GM21367 (cell line): ENCODE results near the gene NFIB.

Experiments used
- ATAC-seq: cut with Tn5 transposase; IDR thresholded peaks from one replicate; pipeline ENCODE4 v1.9.1; 2021; ENCODE audit not compliant: unreplicated experiment

Gene NFIB

GRCh38 chr9:14281136-14281795 is 32.7 kb downstream of the NFIB start:
- no peak for ATAC-seq

- ATAC-seq = no peak
Measured at GRCh38 chr9:14279671-14280070, 34.3 kb downstream of the NFIB start.

- no peak for ATAC-seq
Measured at GRCh38 chr9:14278291-14278721, 35.6 kb downstream of the NFIB start.

- ATAC-seq = no peak
Measured at GRCh38 chr9:14277761-14278160, 36.2 kb downstream of the NFIB start.

DNA sequence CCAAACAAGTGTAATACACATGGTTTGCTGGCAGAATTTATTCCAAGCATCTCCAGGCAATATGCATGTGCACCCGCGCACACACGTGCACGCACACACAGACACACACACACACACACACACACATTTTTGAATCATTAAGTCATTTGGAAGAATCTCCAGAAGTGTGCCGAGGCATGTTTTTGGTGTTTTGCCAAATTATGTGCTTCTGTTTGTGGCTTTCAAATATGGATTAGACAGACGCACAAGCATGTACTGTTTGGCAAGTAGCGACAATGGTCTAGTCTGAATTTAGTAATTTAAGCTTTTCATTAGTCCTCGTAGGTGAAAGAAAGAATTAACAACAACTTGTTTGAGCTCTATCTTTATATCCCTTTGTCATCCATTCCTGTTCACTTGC is 36.7 kb downstream of the NFIB start:
- ATAC-seq = no peak

- no peak for ATAC-seq
Measured at GRCh38 chr9:14275331-14275730, 38.6 kb downstream of the NFIB start.

- ATAC-seq = no peak
Measured at GRCh38 chr9:14273696-14274121, 40.2 kb downstream of the NFIB start.

- ATAC-seq = no peak
Measured at GRCh38 chr9:14272927-14273528, 40.9 kb downstream of the NFIB start.

DNA sequence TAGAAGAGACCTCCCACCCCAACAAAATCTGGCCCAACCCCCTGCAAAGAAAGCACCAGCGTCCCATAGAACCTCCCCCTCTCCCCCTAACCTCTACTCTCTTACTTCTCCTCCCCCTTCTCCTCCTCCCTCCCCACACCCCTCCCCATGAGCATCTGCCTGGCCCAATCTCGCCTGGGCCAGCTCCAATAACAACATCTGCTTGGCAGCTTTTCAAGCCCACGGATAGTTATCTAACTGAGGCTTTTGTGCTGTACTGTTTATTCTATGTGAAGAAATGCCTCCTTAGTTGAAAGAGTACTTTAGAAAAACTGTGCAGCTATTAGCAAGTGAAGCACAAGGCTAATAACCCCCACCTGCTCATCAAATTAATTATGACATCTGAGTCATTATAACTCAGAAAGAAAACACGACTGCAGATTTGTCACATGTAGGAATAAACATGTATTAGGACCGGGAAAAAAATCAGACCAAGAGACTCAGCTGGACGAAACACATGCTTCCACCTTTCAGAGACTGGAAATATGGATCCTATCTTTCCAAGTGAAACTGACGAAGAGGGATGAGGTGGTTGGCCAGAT is 42.8 kb downstream of the NFIB start:
- no peak for ATAC-seq

DNA sequence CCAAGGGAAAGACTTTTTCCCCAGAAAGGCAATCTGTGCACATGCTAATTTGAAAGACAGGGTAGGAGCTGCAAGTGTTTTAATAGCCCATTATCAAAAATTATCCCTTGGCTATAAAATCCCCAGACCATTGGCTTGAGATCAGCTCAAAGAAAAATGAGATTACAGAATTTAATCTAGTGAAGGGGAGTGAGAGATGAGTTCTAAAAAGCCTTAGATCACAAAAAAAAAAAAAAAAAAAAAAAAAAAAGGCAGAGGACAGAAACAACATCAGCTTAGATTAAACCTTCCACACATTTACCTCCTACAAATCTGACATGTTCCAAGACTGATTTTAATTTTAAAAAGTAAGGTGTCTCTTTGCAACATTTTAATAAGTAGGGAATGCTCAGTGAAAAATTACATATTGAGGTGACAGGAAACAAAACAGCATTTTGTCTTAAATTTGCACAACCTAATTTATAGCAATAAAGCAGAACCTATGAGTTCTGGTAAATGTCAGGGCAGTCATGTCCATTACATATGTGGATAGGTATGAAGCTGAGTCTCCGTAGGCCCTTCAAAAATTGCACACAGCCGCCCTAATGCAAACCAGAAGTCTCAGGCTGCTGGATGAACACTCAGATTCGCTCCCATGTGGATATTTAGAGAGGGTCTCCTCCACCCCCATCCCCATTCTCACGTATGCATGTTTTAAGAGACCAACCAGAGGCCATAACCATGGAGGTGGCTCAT is 43.4 kb downstream of the NFIB start:
- ATAC-seq = no peak

DNA sequence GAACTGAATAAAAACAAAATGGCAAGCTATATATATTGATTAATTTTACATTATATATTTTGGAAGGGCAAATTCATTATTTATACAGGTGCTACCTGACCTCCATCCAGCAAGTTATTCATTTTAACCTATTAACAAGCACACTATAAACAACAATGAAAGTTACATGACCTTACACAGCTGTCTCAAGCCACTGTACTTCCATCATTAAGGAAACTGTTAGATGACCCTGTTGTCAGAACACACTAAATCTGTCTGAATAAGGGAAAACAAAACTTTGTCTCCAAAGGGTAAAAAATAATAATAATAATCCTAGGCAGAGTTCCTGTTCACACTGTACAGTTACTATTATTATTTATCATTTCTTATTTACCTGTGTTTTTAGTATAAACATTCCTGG is 44.0 kb downstream of the NFIB start:
- ATAC-seq = no peak

GRCh38 chr9:14263707-14264483 is 50.0 kb downstream of the NFIB start:
- no peak for ATAC-seq

DNA sequence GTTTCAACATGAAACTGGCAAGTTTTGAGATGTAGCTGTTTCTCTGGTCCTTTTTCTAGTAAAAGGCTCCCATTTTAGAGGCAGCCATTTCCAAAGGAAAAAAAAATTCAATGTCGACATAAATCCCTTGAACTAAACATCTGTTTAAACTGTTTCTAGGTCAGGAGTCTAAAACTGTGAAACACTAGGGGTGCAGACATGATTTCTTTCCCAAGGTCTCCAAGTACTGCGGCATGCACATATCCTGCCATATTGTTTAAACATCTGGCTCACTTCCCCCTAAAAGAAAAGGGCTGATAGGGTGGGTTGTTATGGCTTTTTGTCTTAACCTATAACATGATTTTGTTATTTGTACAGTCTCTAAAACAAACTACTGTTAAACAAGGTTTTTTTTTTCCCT is 51.1 kb downstream of the NFIB start:
- ATAC-seq = no peak

DNA sequence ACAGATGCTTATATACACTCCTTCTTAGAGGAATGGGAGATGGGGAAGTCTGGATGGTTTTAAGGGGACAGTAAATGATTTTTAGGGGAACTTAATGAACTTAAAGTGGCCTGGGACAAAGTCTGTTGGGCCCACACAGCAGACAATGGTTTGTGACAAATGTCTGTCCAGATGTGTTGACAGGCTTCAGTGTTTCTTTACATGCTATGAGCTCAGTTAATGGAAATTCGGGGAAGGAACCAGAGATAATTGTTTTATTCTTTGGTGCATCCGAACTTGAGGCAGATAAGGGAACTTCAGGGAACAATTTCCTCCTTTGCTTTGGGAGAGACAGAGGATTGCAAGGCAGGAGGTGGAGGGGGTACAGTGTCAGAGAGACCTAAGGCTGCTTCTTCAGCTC is 52.3 kb downstream of the NFIB start:
- ATAC-seq = no peak

DNA sequence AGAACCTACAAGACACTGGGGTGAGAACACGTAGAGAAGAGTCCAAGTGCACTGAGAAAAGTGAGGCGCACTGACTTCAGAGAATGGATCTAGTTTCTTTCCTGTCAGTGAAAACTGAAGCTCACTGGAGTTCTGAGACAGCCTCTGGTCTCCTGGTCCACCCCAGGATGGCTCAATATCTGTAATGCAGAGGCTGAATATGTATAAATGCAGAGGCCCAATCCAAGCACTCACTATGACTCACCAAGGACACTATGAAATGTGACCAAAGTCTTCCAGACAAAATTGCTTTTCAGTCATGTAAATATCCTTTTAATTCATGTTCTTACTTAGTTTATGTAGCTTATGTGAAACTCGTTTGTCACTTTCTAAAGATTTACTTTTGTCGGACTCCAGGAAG is 53.8 kb downstream of the NFIB start:
- ATAC-seq = no peak

DNA sequence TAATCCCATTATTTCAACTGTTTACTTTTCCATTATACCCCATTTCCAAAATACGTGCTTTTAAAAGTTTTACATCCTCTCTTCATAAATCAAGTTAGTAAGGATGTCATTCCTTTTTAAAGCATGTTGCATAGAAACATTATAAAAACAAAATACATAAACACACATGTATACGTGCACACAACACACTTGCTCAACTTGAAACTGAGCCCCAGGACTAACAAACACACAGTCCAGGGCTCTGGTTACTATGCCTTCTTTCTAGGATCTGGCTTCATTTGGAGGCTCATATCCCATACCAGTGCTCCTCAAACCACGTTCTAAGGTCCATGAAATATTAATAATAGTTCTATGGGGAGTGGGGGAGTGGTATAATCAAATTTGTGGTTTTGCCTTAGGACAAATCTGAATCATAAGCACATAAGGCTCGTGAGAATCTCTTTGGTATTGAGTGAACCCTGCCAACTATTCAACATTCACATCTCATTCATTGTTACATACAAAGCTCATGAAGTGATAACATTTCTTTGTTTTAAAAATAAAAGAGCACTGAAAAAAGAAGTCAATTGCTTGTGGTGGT is 55.2 kb downstream of the NFIB start:
- no peak for ATAC-seq

DNA sequence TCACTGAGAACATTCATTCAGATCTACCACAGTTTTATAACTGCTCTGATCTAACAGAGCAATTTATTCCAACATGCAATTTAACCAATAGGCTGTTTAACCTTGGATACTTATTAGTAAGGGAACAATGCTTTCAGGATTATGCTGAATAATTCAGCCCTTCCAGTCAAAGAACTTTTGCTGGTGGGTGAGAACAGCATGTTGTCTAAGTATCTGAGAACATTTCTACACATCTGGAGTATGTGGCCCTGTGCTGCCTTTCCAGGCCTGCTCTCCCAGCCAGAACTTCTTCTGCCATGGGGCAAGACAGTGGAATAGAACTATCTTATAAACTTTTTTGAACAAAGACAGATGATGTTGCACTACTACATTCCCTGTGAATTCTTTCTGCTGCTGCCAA is 55.8 kb downstream of the NFIB start:
- no peak for ATAC-seq

GRCh38 chr9:14256588-14256987 is 57.4 kb downstream of the NFIB start:
- ATAC-seq = no peak

DNA sequence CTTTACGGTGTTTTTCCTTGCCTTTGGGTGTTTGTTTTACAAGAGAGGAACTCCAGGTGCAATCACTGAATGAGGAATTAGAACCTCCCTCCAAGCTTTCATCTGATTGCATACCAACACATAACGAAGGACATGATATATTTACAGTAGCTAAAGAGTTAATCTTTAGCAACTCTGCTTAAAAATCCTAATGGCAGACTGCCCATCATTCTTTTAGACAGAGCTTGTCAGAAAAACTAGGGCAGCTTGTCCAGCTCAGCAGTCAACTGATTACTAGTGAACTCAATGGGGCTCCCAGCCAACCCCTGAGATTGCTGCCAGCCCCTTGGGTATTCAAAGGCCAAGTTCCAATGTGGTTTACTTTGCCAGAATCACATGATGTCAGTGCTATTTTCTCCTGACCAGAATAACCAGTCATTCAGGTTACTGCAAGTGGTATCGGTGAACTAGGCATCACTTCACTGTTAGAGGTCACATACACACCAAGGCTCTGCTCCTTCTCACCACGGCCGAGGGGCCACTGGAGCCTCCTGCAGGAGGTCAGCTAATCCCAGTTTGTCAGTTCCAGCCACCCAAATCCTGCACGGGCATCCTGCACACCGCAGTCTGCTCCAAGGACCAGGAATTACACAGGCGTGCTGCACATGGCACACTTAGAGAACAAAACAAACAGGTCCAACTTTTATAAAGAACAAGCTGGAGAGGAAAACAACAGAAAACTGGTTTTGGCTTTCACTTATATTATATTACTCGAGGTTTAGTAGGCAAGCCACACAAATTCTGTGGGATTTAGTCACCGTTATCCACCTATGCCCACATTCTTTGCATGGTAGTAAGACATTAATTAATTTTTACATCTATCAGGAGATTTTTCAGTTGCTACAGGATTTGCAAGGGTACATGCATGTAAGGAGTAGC is 62.5 kb downstream of the NFIB start:
- ATAC-seq = no peak

- ATAC-seq = no peak
Measured at GRCh38 chr9:14250794-14251153, 63.2 kb downstream of the NFIB start.
